OCI-LY7 (cell line): ENCODE measurements around the gene DSCAM. TPM values are rescaled to one million over a fixed set of nuclear protein-coding genes. Genes with fewer than 3 reads are reported as not detected.

Source experiments
- BruUV-seq: library from RNA; stranded (reverse); fragments of 400-500 nt; replicated peaks from 2 replicates; lab custom pipeline; 2021; lab: Mats Ljungman, UMichigan
- CTCF ChIA-PET: fragments of 300-600 bp; sonication (Branson Sonifier 250); formaldehyde crosslinking; loops from one replicate; lab custom pipeline; 2022; ENCODE audit warnings: antibody characterized with exemption; ENCODE audit not compliant: unreplicated experiment; lab: Charles Lee
- POLR2A ChIA-PET: fragments of 300-600 bp; sonication (Branson Sonifier 250); formaldehyde crosslinking; loops from one replicate; lab custom pipeline; 2022; ENCODE audit warnings: antibody characterized with exemption; lab: Charles Lee
- DNase-seq: peaks from one replicate; pipeline ENCODE4 v3.0.0-alpha.2; 2015; ENCODE audit warnings: low spot score
- H2AFZ ChIP-seq: fragments of 200-600 bp; sonication (generic), shearing (Covaris generic); 2 replicates; pipeline ENCODE4 v1.6.1; 2014; ENCODE audit warnings: mild to moderate bottlenecking, antibody characterized with exemption, low read length, moderate library complexity
- H3K27ac ChIP-seq: fragments of 200-600 bp; sonication (generic); 2 replicates; pipeline ENCODE4 v1.5.1; 2014; ENCODE audit warnings: mixed run types, low read depth, mild to moderate bottlenecking, moderate library complexity, low read length, inconsistent platforms; ENCODE audit not compliant: poor library complexity, severe bottlenecking
- H3K36me3 ChIP-seq: fragments of 200-600 bp; sonication (generic); 2 replicates; pipeline ENCODE4 v1.6.1; 2014; ENCODE audit warnings: mild to moderate bottlenecking, antibody characterized with exemption, low read length, moderate library complexity, mixed read lengths; ENCODE audit not compliant: insufficient read depth
- H3K4me1 ChIP-seq: fragments of 200-600 bp; sonication (generic); 2 replicates; pipeline ENCODE4 v1.5.1; 2014; ENCODE audit warnings: mild to moderate bottlenecking, low read length; ENCODE audit not compliant: insufficient read depth, poor library complexity, severe bottlenecking
- H3K4me2 ChIP-seq: fragments of 200-600 bp; sonication (generic); 2 replicates; pipeline ENCODE4 v1.6.1; 2014; ENCODE audit warnings: mild to moderate bottlenecking, low read length
- H3K4me3 ChIP-seq: fragments of 200-600 bp; sonication (generic); 2 replicates; pipeline ENCODE4 v1.5.1; 2014; ENCODE audit warnings: mild to moderate bottlenecking, low read depth, low read length; ENCODE audit not compliant: poor library complexity, severe bottlenecking
- H3K79me2 ChIP-seq: fragments of 200-600 bp; sonication (generic); 2 replicates; pipeline ENCODE4 v1.6.1; 2016; ENCODE audit warnings: low read depth, mild to moderate bottlenecking, low read length, moderate library complexity, mixed read lengths; ENCODE audit not compliant: insufficient read depth
- H3K9me2 ChIP-seq: fragments of 200-600 bp; sonication (generic); 2 replicates; pipeline ENCODE4 v1.6.1; 2016; ENCODE audit warnings: mild to moderate bottlenecking, low read length, mixed read lengths; ENCODE audit not compliant: insufficient read depth
- H3K9me3 ChIP-seq: fragments of 200-600 bp; sonication (generic); 2 replicates; pipeline ENCODE4 v1.6.1; 2014; ENCODE audit warnings: mild to moderate bottlenecking, mixed run types, low read length, mixed read lengths
- H4K20me1 ChIP-seq: fragments of 200-600 bp; sonication (generic); 2 replicates; pipeline ENCODE4 v1.6.1; 2014; ENCODE audit warnings: mild to moderate bottlenecking, antibody characterized with exemption, low read length, moderate library complexity, mixed read lengths; ENCODE audit not compliant: insufficient read depth
- EZH2phosphoT487 ChIP-seq: fragments of 200-600 bp; sonication (generic); IDR thresholded peaks from 2 replicates; pipeline ENCODE4 v1.6.1; 2018; ENCODE audit warnings: low read depth, borderline replicate concordance, mild to moderate bottlenecking, mixed run types, antibody characterized with exemption, low read length, moderate library complexity, mixed read lengths
- intact Hi-C: fragments of 100-400 bp; cut with micrococcal nuclease; formaldehyde crosslinking; loops from one replicate; pipeline ENCODE4 v1.10.0; 2022; ENCODE audit not compliant: unreplicated experiment
- total RNA-seq, 2 experiments: library from RNA; depleted of rRNA in 1 of 2; stranded (reverse); fragments of >200 nt in 1 of 2; shearing (Covaris generic) in 1 of 2; gene quantifications; 2 replicates each; pipeline ENCODE4 v1.2.3, GENCODE V29; 2014 to 2022
- TF ChIP-seq, protein P1 (sequence below): fragments of 200-600 bp; sonication (generic); conservative IDR thresholded peaks from 2 replicates; pipeline ENCODE4 v1.5.1; 2014; ENCODE audit warnings: mild to moderate bottlenecking, antibody characterized with exemption, low read length, moderate library complexity, mixed read lengths

The DSCAM gene
- total RNA-seq, 2 experiments from 2014 or later = not detected

- CTCF ChIA-PET = no interaction called here
- Histone ChIP-seq H4K20me1 (no peaks in the 10 kb centered on the region), H3K79me2 (no peaks in the 10 kb centered on the region), H3K27ac (no peak overlapping the region), H3K4me3 (no peak overlapping the region), H3K4me2 (no peak overlapping the region), H3K9me3 (0 out of 2 replicates have a peak, but pooled peaks cover 6% of the 10 kb centered on the region), H3K36me3 (no peaks in the 10 kb centered on the region), H3K4me1 (no peaks in the 10 kb centered on the region), H3K9me2 (no peaks in the 10 kb centered on the region), H2AFZ (no peak overlapping the region)
- intact Hi-C loops = no loop called here
- no peak for TF ChIP-seq EZH2phosphoT487
- TF ChIP-seq, protein P1, sequence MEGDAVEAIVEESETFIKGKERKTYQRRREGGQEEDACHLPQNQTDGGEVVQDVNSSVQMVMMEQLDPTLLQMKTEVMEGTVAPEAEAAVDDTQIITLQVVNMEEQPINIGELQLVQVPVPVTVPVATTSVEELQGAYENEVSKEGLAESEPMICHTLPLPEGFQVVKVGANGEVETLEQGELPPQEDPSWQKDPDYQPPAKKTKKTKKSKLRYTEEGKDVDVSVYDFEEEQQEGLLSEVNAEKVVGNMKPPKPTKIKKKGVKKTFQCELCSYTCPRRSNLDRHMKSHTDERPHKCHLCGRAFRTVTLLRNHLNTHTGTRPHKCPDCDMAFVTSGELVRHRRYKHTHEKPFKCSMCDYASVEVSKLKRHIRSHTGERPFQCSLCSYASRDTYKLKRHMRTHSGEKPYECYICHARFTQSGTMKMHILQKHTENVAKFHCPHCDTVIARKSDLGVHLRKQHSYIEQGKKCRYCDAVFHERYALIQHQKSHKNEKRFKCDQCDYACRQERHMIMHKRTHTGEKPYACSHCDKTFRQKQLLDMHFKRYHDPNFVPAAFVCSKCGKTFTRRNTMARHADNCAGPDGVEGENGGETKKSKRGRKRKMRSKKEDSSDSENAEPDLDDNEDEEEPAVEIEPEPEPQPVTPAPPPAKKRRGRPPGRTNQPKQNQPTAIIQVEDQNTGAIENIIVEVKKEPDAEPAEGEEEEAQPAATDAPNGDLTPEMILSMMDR = no peak
- no peak for DNase-seq
- no TSS peak for BruUV-seq
- POLR2A ChIA-PET = no interaction called here
These were observed 95.7 kb downstream of the DSCAM start for GRCh38 chr21:40751221-40751620.

DNA sequence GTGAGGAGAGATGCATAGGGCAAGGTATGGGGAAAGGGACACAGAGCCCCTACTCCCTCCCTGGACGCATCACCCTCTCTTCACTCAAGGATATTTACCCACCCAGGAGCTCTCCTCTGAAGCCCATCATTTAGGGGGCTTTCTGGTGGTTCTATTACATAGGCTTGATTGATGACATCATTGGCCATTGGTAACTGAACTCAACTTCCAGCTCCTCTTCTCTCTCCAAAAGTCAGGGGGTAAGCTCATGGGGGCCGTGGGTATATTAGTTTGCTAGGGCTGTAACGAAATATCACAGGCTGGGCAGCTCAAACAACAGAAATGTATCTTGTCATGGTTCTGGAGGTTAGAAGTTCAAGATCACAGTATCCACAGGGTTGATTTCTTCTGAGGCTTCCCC, 110.8 kb downstream of the DSCAM start:
- H3K4me2 ChIP-seq = no peak overlapping the region
- DNase-seq = no peak
- no peaks in the 10 kb centered on the region for H3K9me3 ChIP-seq
- no peak overlapping the region for H3K27ac ChIP-seq
- H3K79me2 ChIP-seq = no peaks in the 10 kb centered on the region
- TF ChIP-seq, protein P1 = no peak
- no peak for TF ChIP-seq EZH2phosphoT487
- no peak overlapping the region for H3K4me3 ChIP-seq
- no peaks in the 10 kb centered on the region for H3K9me2 ChIP-seq
- BruUV-seq = no TSS peak
- CTCF ChIA-PET = no interaction called here
- no peaks in the 10 kb centered on the region for H3K4me1 ChIP-seq
- no peaks in the 10 kb centered on the region for H3K36me3 ChIP-seq
- intact Hi-C loops = no loop called here
- POLR2A ChIA-PET = interaction anchor here (0.6 kb wide), 1 partner anchor 1211 kb away, joined by 3 read pairs; no protein-coding TSS in a partner anchor
- H4K20me1 ChIP-seq = no peaks in the 10 kb centered on the region
- no peak overlapping the region for H2AFZ ChIP-seq

DNA sequence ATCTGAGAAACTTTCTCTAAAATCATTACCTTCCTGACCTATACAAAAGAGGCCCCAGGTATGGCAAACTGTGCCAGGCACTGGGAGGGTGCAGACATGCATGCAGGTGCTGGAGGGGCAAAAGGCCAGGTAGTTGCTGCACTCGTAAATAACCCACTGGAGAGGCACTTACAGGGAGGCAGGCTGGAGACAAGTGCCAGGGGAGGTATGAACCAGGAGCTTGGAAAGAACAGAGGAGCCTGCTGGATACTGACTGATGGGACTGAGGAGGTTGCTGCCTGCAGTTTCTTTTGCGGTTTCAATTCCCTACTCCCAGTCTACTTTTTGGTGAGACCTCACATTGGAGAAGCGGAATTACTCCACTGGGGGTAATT, 113.9 kb downstream of the DSCAM start:
- no peak overlapping the region for H2AFZ ChIP-seq
- intact Hi-C loops = no loop called here
- H3K4me3 ChIP-seq = no peak overlapping the region
- DNase-seq = no peak
- no TSS peak for BruUV-seq
- TF ChIP-seq, protein P1 = no peak
- TF ChIP-seq EZH2phosphoT487 = no peak
- no peaks in the 10 kb centered on the region for H3K9me2 ChIP-seq
- no peak overlapping the region for H3K27ac ChIP-seq
- CTCF ChIA-PET = no interaction called here
- H3K9me3 ChIP-seq = no peaks in the 10 kb centered on the region
- H3K79me2 ChIP-seq = no peaks in the 10 kb centered on the region
- H3K4me1 ChIP-seq = no peaks in the 10 kb centered on the region
- H3K36me3 ChIP-seq = no peaks in the 10 kb centered on the region
- H3K4me2 ChIP-seq = no peak overlapping the region
- H4K20me1 ChIP-seq = no peaks in the 10 kb centered on the region
- POLR2A ChIA-PET = no interaction called here
